ENCODE measurements around the gene METTL8. TPM values are rescaled to one million over a fixed set of nuclear protein-coding genes. Genes with fewer than 3 reads are reported as not detected.

The METTL8 gene
- total and polyA plus RNA-seq, 2 of the 13 experiments (the other 11 are each of a cell fraction or from before 2014, with no cell fraction given): 18.6 to 68.2 TPM

DNA sequence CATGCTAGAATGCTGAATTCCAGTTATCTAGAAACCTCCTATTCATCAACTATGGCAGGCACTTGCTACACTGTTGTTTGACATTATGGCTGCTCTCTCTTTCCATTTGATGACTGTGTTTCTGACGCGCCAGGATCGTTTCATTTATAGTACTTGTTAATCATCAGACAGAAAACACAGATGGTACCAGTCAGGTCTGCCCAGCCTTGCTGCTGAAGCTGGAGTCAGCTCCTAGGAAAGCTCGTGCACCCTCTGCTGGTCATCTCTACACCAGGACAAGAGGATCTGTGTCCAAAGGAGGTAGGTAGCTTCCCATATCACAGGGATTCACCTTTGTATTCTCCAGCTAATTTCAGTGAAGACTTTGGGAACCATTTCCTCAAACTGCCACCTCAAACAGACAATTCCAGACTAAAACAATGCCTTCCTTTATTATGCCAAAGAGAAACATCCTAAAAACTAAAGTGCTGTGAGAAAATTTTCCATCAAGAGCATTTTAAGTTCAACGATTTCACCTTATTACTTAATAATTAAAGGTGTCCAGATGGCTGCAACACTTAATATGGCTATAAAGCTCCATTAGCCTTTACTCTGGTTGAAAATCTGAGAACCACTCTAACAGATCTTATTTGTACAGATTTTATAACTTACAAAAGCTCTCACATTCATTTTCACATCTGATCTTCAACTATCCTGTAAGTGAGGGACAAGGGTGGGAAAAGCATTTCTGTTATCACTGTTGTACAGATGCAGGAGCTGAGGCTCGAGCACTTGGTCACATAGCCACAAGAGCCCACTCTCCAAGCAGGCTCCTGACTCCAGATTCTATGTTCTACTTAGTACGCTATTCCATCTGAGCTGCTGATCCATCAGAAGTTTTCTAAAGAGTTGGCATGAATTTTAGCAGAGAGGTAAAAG, 17.5 kb downstream of the METTL8 start (continued):
- TF ChIP-seq SMARCC2 (IDR thresholded peaks at IDR 0.05) (no peak), ZNF253 (CRISPR knock-in tag; IDR thresholded peaks at IDR 0.05; ENCODE audit: borderline replicate concordance) (no peak), MZF1 (CRISPR knock-in tag; IDR thresholded peaks at IDR 0.05; ENCODE audit: borderline replicate concordance) (no peak), BATF2 (CRISPR knock-in tag; IDR thresholded peaks at IDR 0.05) (no peak), TP53 (CRISPR knock-in tag; conservative IDR thresholded peaks at IDR 0.05) (no peak), USF2 (IDR thresholded peaks at IDR 0.05; ENCODE audit: low read depth, low read length) (no peak), USF2 (CRISPR knock-in tag; IDR thresholded peaks at IDR 0.05; ENCODE audit: borderline replicate concordance) (no peak), ATM (IDR thresholded peaks at IDR 0.05; ENCODE audit: borderline replicate concordance) (no peak), ZNF709 (CRISPR knock-in tag; IDR thresholded peaks at IDR 0.05) (no peak), ZMAT3 (CRISPR knock-in tag; conservative IDR thresholded peaks at IDR 0.05) (no peak), TOPORS (CRISPR knock-in tag; IDR thresholded peaks at IDR 0.05) (no peak), FOSL1 (CRISPR knock-in tag; IDR thresholded peaks at IDR 0.05; ENCODE audit: borderline replicate concordance) (no peak), TRIM22 (IDR thresholded peaks at IDR 0.05) (no peak), MED8 (CRISPR knock-in tag; IDR thresholded peaks at IDR 0.05; ENCODE audit: insufficient replicate concordance) (no peak), MLLT10 (CRISPR knock-in tag; IDR thresholded peaks at IDR 0.05) (no peak), SOX13 (IDR thresholded peaks at IDR 0.05) (no peak), SOX13 (CRISPR knock-in tag; conservative IDR thresholded peaks at IDR 0.05 in 1 of 2, IDR thresholded peaks at IDR 0.05 in 1 of 2) (0 out of 4 replicates have a peak, but pooled peaks of 1 of the 2 experiments have one; percentile 25)
- TF ChIP-seq, protein P1, sequence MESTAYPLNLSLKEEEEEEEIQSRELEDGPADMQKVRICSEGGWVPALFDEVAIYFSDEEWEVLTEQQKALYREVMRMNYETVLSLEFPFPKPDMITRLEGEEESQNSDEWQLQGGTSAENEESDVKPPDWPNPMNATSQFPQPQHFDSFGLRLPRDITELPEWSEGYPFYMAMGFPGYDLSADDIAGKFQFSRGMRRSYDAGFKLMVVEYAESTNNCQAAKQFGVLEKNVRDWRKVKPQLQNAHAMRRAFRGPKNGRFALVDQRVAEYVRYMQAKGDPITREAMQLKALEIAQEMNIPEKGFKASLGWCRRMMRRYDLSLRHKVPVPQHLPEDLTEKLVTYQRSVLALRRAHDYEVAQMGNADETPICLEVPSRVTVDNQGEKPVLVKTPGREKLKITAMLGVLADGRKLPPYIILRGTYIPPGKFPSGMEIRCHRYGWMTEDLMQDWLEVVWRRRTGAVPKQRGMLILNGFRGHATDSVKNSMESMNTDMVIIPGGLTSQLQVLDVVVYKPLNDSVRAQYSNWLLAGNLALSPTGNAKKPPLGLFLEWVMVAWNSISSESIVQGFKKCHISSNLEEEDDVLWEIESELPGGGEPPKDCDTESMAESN (CRISPR knock-in tag; conservative IDR thresholded peaks at IDR 0.05): no peak
- TF ChIP-seq, protein P2, sequence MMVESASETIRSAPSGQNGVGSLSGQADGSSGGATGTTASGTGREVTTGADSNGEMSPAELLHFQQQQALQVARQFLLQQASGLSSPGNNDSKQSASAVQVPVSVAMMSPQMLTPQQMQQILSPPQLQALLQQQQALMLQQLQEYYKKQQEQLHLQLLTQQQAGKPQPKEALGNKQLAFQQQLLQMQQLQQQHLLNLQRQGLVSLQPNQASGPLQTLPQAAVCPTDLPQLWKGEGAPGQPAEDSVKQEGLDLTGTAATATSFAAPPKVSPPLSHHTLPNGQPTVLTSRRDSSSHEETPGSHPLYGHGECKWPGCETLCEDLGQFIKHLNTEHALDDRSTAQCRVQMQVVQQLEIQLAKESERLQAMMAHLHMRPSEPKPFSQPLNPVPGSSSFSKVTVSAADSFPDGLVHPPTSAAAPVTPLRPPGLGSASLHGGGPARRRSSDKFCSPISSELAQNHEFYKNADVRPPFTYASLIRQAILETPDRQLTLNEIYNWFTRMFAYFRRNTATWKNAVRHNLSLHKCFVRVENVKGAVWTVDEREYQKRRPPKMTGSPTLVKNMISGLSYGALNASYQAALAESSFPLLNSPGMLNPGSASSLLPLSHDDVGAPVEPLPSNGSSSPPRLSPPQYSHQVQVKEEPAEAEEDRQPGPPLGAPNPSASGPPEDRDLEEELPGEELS (CRISPR knock-in tag; IDR thresholded peaks at IDR 0.05): no peak
- TF ChIP-seq, protein P3, sequence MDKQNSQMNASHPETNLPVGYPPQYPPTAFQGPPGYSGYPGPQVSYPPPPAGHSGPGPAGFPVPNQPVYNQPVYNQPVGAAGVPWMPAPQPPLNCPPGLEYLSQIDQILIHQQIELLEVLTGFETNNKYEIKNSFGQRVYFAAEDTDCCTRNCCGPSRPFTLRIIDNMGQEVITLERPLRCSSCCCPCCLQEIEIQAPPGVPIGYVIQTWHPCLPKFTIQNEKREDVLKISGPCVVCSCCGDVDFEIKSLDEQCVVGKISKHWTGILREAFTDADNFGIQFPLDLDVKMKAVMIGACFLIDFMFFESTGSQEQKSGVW (CRISPR knock-in tag; IDR thresholded peaks at IDR 0.05; ENCODE audit: borderline replicate concordance): no peak

All from HepG2 (cell line).